ENCODE data around the gene ZNF202. TPM values are rescaled to one million over a fixed set of nuclear protein-coding genes. Genes with fewer than 3 reads are reported as not detected.

ZNF202 gene
- polyA plus RNA-seq, 1 experiment = 10.0 TPM

- H3K27me3 ChIP-seq (ENCODE audit: control insufficient read depth, insufficient read depth, low read length) = no peaks in the 10 kb centered on the region
- H3K27ac ChIP-seq (ENCODE audit: low read depth, low read length) = no peak overlapping the region
- TF ChIP-seq CTCF (IDR thresholded peaks at IDR 0.05; ENCODE audit: low read depth, low read length) = no peak
- CTCF ChIA-PET = interaction anchor here (0.8 to 2.9 kb wide), 4 partner anchors 10 to 115 kb away, joined by 7 to 15 read pairs (median 9); no protein-coding TSS in a partner anchor
- POLR2A ChIA-PET = no interaction called here
- H3K9me3 ChIP-seq (ENCODE audit: control insufficient read depth, insufficient read depth, low read length) = no peaks in the 10 kb centered on the region
- H3K4me3 ChIP-seq (ENCODE audit: low read depth, low read length) = no peak overlapping the region
- no peak for DNase-seq (ENCODE audit: low read depth, low spot score)
Observed at GRCh38 chr11:123695231-123695630, 46.2 kb downstream of the ZNF202 start.

GRCh38 chr11:123694551-123694950 lies 46.9 kb downstream of the ZNF202 start:
- H3K27me3 ChIP-seq (ENCODE audit: control insufficient read depth, insufficient read depth, low read length) = no peaks in the 10 kb centered on the region
- ChIA-PET CTCF (interaction anchor here (1.2 to 2.9 kb wide), 3 partner anchors 13 to 114 kb away, joined by 7 to 15 read pairs (median 11); no protein-coding TSS in a partner anchor), POLR2A (no interaction called here)

GRCh38 chr11:123692961-123693360 lies 48.5 kb downstream of the ZNF202 start:
- no peak for TF ChIP-seq CTCF (IDR thresholded peaks at IDR 0.05; ENCODE audit: low read depth, low read length)
- no peaks in the 10 kb centered on the region for H3K9me3 ChIP-seq (ENCODE audit: control insufficient read depth, insufficient read depth, low read length)
- ChIA-PET POLR2A (no interaction called here), CTCF (interaction anchor here (1.3 to 2.9 kb wide), 3 partner anchors 14 to 112 kb away, joined by 4 to 15 read pairs (median 7); no protein-coding TSS in a partner anchor)
- H3K4me3 ChIP-seq (ENCODE audit: low read depth, low read length) = no peak overlapping the region
- no peak overlapping the region for H3K27ac ChIP-seq (ENCODE audit: low read depth, low read length)
- H3K27me3 ChIP-seq (ENCODE audit: control insufficient read depth, insufficient read depth, low read length) = no peaks in the 10 kb centered on the region
- no peak for DNase-seq (ENCODE audit: low read depth, low spot score)

More at GRCh38 chr11:123694551-123694950, 46.9 kb downstream of the ZNF202 start:
- no peak for TF ChIP-seq CTCF (IDR thresholded peaks at IDR 0.05; ENCODE audit: low read depth, low read length)
- Histone ChIP-seq H3K27ac (ENCODE audit: low read depth, low read length) (no peak overlapping the region), H3K9me3 (ENCODE audit: control insufficient read depth, insufficient read depth, low read length) (no peaks in the 10 kb centered on the region), H3K4me3 (ENCODE audit: low read depth, low read length) (no peak overlapping the region)
- no peak for DNase-seq (ENCODE audit: low read depth, low spot score)

GRCh38 chr11:123690485-123690884 lies 51.0 kb downstream of the ZNF202 start:
- ChIA-PET CTCF (no interaction called here), POLR2A (no interaction called here)
- TF ChIP-seq CTCF (IDR thresholded peaks at IDR 0.05; ENCODE audit: low read depth, low read length) = no peak
- H3K4me3 ChIP-seq (ENCODE audit: low read depth, low read length) = no peak overlapping the region
- no peak overlapping the region for H3K27ac ChIP-seq (ENCODE audit: low read depth, low read length)
- H3K9me3 ChIP-seq (ENCODE audit: control insufficient read depth, insufficient read depth, low read length) = no peaks in the 10 kb centered on the region
- peaks cover 6% of the 10 kb centered on the region for H3K27me3 ChIP-seq (ENCODE audit: control insufficient read depth, insufficient read depth, low read length)
- DNase-seq (ENCODE audit: low read depth, low spot score) = no peak

- H3K9me3 ChIP-seq (ENCODE audit: control insufficient read depth, insufficient read depth, low read length) = no peaks in the 10 kb centered on the region
- no peak overlapping the region for H3K27ac ChIP-seq (ENCODE audit: low read depth, low read length)
- DNase-seq (ENCODE audit: low read depth, low spot score) = no peak
- TF ChIP-seq CTCF (IDR thresholded peaks at IDR 0.05; ENCODE audit: low read depth, low read length) = no peak
- peaks cover 9% of the 10 kb centered on the region for H3K27me3 ChIP-seq (ENCODE audit: control insufficient read depth, insufficient read depth, low read length)
- no peak overlapping the region for H3K4me3 ChIP-seq (ENCODE audit: low read depth, low read length)
- ChIA-PET CTCF (no interaction called here), POLR2A (no interaction called here)
Observed at GRCh38 chr11:123684601-123685000, 56.9 kb downstream of the ZNF202 start.
